Measurements from ENCODE around the gene SMIM28. TPM values are rescaled to one million over a fixed set of nuclear protein-coding genes. Genes with fewer than 3 reads are reported as not detected.

Gene SMIM28
- total and polyA plus RNA-seq, 2 of the 4 experiments (the other 2 are of a cell fraction) = not detected

DNA sequence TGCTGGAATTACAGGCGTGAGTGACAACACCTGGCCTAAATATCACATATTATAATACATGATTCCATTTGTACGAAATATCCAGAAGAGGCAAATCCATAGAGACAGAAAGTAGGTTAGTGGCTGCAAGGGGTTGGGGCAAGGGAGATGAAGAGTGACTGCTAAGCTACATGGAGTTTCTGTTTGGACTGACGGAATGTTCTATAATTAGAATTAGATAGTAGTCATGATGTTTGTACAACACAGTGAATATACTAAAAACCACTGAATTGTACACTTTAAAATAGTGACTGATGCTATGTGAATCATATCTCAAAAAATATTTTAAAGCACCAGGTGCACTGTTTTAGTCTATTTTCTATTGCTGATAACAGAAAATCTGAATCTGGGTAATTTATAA is 22.6 kb downstream of the SMIM28 start:
- Histone ChIP-seq H3K56ac (ENCODE audit: extremely low read depth, insufficient read depth, low read length) (no peak overlapping the region), H2AK9ac (replicated peaks; ENCODE audit: low read depth, low read length, poor library complexity) (no peak overlapping the region), H3K9me1 (ENCODE audit: insufficient read depth, low read length) (no peaks in the 10 kb centered on the region; the same call in 1 of the 2 replicates), H2BK120ac (ENCODE audit: low read depth, low read length) (no peak overlapping the region), H3K9me3 (ENCODE audit: control insufficient read depth, insufficient read depth, low read length) (no peaks in the 10 kb centered on the region), H2AFZ (replicated peaks; ENCODE audit: low read length, poor library complexity) (no peak overlapping the region), H3K27ac (ENCODE audit: insufficient read depth, low read length) (no peak overlapping the region), H2BK15ac (ENCODE audit: low read depth, low read length) (no peak overlapping the region), H3K4ac (ENCODE audit: low read depth, low read length) (no peak overlapping the region), H3K9ac (ENCODE audit: low read depth, low read length) (no peak overlapping the region), H3K18ac (ENCODE audit: low read depth, low read length) (no peak overlapping the region), H3K36me3 (ENCODE audit: control insufficient read depth, insufficient read depth, low read length) (no peaks in the 10 kb centered on the region), H2BK20ac (ENCODE audit: low read depth, low read length) (no peak overlapping the region), H3K4me1 (ENCODE audit: control insufficient read depth, insufficient read depth, low read length) (peaks cover 9% of the 10 kb centered on the region), H2BK5ac (ENCODE audit: low read depth, low read length, poor library complexity, severe bottlenecking) (no peak overlapping the region), H4K20me1 (ENCODE audit: insufficient read depth, low read length) (no peaks in the 10 kb centered on the region), H2AK5ac (ENCODE audit: low read depth, low read length) (no peak overlapping the region), H3K79me1 (ENCODE audit: low read depth in 1 of 2, low read length in 2 of 2) (peaks cover 14 to 17% of the 10 kb centered on the region in 2 experiments), H4K91ac (ENCODE audit: insufficient read depth, low read depth, low read length) (no peak overlapping the region), H3K4me3 (ENCODE audit: insufficient read depth, low read depth, low read length) (no peak overlapping the region), H3K14ac (replicated peaks; ENCODE audit: low read depth, low read length) (no peak overlapping the region), H4K5ac (ENCODE audit: low read depth, low read length) (no peak overlapping the region), H3K4me2 (ENCODE audit: low read depth, low read length) (no peak overlapping the region), H3K27me3 (ENCODE audit: control insufficient read depth, insufficient read depth, low read length) (no peaks in the 10 kb centered on the region), H4K8ac (ENCODE audit: low read depth in 2 of 2, low read length in 2 of 2) (no peak overlapping the region), H3K23ac (ENCODE audit: low read depth, low read length) (no peak overlapping the region)
- in situ Hi-C loops (cut with MboI; ENCODE audit: low sequenced_read_pairs) = loop anchor here (25.0 kb wide), 1 partner anchor 563 kb away; no protein-coding TSS in a partner anchor
- peak; percentile 64 for DNase-seq
- ChIA-PET CTCF (no interaction called here), POLR2A (ENCODE audit: unreplicated experiment) (no interaction called here)
- dilution Hi-C loops (cut with HindIII; ENCODE audit: low sequenced_read_pairs, unreplicated experiment) = no loop called here
- BruUV-seq (replicated peaks) = no TSS peak
- no CpG with 5 or more reads among the region's 3 CpGs for WGBS, 2 experiments (ENCODE audit: extremely low coverage in 2 of 2, insufficient read length in 1 of 2)
- TF ChIP-seq MAFK (IDR thresholded peaks at IDR 0.05; ENCODE audit: low read depth, low read length) (no peak), CEBPB (IDR thresholded peaks at IDR 0.05; ENCODE audit: low read depth, low read length) (no peak), NFE2L2 (IDR thresholded peaks at IDR 0.05; ENCODE audit: low read depth, low read length) (no peak), MAZ (IDR thresholded peaks at IDR 0.05; ENCODE audit: borderline replicate concordance, low read depth, low read length) (no peak), CHD1 (IDR thresholded peaks at IDR 0.05; ENCODE audit: low read depth, low read length) (no peak), POLR2A (IDR thresholded peaks at IDR 0.05; ENCODE audit: low read depth, low read length) (no peak), BHLHE40 (IDR thresholded peaks at IDR 0.05; ENCODE audit: low read depth, low read length) (no peak), RCOR1 (IDR thresholded peaks at IDR 0.05; ENCODE audit: insufficient replicate concordance, low read length) (no peak)
- TF ChIP-seq, protein P1, sequence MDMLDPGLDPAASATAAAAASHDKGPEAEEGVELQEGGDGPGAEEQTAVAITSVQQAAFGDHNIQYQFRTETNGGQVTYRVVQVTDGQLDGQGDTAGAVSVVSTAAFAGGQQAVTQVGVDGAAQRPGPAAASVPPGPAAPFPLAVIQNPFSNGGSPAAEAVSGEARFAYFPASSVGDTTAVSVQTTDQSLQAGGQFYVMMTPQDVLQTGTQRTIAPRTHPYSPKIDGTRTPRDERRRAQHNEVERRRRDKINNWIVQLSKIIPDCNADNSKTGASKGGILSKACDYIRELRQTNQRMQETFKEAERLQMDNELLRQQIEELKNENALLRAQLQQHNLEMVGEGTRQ (IDR thresholded peaks at IDR 0.05; ENCODE audit: low read depth, low read length) = no peak
- TF ChIP-seq, protein P2, sequence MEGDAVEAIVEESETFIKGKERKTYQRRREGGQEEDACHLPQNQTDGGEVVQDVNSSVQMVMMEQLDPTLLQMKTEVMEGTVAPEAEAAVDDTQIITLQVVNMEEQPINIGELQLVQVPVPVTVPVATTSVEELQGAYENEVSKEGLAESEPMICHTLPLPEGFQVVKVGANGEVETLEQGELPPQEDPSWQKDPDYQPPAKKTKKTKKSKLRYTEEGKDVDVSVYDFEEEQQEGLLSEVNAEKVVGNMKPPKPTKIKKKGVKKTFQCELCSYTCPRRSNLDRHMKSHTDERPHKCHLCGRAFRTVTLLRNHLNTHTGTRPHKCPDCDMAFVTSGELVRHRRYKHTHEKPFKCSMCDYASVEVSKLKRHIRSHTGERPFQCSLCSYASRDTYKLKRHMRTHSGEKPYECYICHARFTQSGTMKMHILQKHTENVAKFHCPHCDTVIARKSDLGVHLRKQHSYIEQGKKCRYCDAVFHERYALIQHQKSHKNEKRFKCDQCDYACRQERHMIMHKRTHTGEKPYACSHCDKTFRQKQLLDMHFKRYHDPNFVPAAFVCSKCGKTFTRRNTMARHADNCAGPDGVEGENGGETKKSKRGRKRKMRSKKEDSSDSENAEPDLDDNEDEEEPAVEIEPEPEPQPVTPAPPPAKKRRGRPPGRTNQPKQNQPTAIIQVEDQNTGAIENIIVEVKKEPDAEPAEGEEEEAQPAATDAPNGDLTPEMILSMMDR (conservative IDR thresholded peaks at IDR 0.05; ENCODE audit: low read depth, low read length) = no peak
- no peak for ATAC-seq (ENCODE audit: low read depth)
- intact Hi-C loops (cut with micrococcal nuclease) = loop anchor here (5.0 kb wide), 1 partner anchor 398 kb away; no protein-coding TSS in a partner anchor
